NCI-H748 (cell line): ENCODE results near the gene ABHD2.
A peak's percentile ranks its signal among the peaks of the same experiment; 100 is the strongest.
"Not testable (repeated sequence)": the region's sequence is repeated elsewhere in the genome, so short reads cannot be mapped to it uniquely, and the experiment has no call there.

Experiments
- DNase-seq: peaks from one replicate; lab custom pipeline; 2025; ENCODE audit not compliant: unreplicated experiment; lab: John Stamatoyannopoulos, UW

Gene ABHD2

GRCh38 chr15:89217686-89218376, 129.6 kb downstream of the ABHD2 start:
- DNase-seq, result no peak

- no peak for DNase-seq
Measured at GRCh38 chr15:89218531-89218930, 130.3 kb downstream of the ABHD2 start.

GRCh38 chr15:89221543-89221942, 133.3 kb downstream of the ABHD2 start, which contains the start of gene RLBP1:
RLBP1 (minus strand) TSS chr15:89221579; CDS start chr15:89218975, 2,604 bp downstream.
- DNase-seq, result no peak

GRCh38 chr15:89225588-89225987, 137.3 kb downstream of the ABHD2 start:
- DNase-seq, result no peak

DNA sequence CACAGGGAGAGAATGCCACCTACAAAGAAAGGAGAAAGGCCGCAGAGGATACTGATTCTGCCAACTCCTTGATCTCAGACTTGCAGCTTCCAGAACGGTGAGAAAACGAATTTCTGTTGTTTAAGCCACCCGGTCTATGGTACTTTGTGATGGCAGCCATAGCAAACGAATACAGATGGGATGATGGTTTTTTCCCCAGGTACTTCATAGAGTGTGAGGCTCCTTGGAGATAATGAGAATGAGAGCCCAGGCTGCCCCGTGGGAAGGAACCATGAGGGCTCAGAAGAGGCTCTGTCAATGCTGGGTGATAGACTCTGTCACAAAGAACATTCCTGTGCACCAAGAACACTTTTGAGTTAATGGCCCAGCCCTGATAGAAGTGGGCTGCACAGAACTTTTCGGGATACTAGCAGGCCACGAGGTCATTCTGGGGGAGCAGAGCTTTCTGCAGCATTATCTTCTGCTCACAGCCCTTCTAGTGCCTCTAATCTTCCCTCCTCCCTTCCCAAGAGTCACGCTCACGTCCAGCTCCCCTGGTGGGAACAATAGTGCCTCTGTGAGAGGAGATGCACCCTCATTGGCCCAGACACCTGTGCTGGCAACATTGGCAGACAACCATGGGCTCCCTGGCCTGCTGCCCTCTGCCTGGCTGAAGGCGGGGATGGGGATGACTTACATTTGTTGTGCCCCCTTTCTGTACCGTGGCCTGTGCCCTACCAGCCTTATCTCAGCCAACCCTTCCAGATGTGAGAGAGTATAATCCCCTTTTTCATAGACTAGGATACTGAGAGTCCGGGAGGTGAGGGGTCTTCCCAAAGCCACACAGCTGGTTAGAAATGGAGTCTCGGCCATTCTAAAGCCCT, 138.3 kb downstream of the ABHD2 start:
- DNase-seq, result no peak

- DNase-seq, result no peak
Measured at GRCh38 chr15:89227425-89227824, 139.2 kb downstream of the ABHD2 start.

- no peak for DNase-seq
Measured at GRCh38 chr15:89230277-89230676, 142.0 kb downstream of the ABHD2 start.

GRCh38 chr15:89231832-89232231, 143.6 kb downstream of the ABHD2 start:
- DNase-seq, result no peak

DNA sequence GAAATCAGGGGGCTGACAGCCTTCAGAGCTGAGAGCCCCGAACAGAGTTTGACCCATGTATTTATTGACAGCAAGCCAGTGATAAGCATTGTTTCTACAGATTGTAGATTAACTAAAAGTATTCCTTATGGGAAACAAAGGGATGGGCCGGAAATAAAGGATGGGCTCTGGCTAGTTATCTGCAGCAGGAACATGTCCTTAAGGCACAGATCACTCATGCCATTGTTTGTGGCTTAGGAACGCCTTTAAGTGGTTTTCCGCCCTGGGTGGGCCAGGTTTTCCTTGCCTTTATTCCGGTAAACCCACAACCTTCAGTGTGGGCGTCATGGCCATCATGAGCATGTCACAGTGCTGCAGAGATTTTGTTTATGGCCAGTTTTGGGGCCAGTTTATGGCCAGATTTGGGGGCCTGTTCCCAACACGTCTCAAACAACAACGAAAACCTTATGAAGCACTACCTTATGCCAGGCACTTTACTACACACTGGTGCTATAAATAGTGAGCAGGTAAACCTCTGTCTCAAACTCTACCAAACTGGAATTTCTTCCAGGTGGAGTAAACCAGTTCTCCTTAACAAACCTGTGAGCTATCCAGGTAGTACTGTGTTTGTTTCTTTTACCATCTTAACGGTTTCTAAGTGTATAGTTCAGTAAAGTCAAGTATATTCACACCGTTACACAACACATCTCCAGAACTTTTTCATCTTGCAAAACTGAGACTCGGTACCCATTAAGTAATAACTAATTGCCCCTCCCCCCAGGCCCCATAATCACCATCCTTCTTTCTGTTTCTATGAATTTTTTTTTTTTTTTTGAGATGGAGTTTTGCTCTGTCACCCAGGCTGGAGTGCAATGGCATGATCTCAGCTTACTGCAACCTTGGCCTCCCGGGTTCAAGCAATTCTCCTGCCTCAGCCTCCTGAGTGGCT, 151.9 kb downstream of the ABHD2 start:
- not testable (repeated sequence) for DNase-seq

DNA sequence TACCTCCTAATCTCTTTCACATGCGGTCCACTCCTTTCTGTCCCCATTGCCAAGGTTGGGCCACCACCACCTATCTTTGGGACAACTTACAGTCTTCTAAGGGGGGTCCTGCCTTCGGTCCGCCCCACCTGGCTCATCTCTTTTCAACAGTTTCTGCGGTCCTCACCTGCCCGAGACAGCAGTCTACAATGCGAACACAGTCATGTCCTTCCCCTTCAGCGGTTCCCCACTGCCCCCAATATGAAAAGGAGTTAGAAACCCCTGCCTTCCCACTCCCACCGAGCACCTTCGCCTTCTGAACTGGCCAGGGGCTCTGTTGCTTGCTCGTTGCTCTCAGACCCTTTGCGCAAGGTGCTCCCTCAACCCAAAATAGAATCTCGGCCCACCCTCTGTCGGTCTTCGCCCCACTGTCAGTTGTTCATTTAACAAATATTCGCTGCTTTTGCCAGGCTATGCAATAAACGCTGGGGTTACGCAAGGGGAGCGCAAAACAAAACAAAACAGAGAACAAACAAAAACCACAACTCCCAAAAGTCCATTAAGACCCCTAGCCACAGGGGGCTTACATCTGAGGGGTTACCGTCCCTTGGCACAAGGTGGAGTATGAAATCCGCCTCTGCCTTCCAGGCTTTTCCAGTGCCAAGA, 154.9 kb downstream of the ABHD2 start:
- peak; percentile 40 for DNase-seq

- peak; percentile 91 for DNase-seq
Measured at GRCh38 chr15:89243691-89244573, 155.7 kb downstream of the ABHD2 start, which contains the start of gene FANCI. FANCI (plus strand) TSS chr15:89243979; CDS start chr15:89247648, 3,669 bp downstream.

DNA sequence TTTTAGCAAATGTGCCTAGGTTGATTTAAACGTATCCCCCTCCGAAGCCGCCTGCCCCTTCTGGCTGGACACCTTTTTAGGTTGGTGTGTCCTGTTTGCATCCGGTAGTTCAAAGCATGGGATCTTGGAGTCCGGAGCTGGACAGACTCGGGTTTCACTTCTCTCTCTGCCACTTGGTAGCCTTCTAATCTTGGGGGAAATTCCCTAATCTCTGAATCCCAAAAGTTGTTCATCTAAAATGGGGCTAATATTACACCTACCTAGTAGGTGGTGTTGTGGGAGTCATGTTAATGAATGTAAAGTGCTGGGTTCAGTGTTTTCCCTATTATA, 156.3 kb downstream of the ABHD2 start:
- DNase-seq, result no peak

- no peak for DNase-seq
Measured at GRCh38 chr15:89247446-89247845, 159.2 kb downstream of the ABHD2 start.

GRCh38 chr15:89248584-89248983, 160.3 kb downstream of the ABHD2 start:
- DNase-seq, result no peak

- DNase-seq, result not testable (repeated sequence)
Measured at GRCh38 chr15:89250142-89250541, 161.9 kb downstream of the ABHD2 start.
